NCI-H345 (cell line): ENCODE results near the gene PBX4.
"Not testable (repeated sequence)": the region's sequence is repeated elsewhere in the genome, so short reads cannot be mapped to it uniquely, and the experiment has no call there.

Experiments
- DNase-seq: peaks from one replicate; lab custom pipeline; 2025; lab: John Stamatoyannopoulos, UW

Gene PBX4, protein sequence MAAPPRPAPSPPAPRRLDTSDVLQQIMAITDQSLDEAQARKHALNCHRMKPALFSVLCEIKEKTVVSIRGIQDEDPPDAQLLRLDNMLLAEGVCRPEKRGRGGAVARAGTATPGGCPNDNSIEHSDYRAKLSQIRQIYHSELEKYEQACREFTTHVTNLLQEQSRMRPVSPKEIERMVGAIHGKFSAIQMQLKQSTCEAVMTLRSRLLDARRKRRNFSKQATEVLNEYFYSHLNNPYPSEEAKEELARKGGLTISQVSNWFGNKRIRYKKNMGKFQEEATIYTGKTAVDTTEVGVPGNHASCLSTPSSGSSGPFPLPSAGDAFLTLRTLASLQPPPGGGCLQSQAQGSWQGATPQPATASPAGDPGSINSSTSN

DNA sequence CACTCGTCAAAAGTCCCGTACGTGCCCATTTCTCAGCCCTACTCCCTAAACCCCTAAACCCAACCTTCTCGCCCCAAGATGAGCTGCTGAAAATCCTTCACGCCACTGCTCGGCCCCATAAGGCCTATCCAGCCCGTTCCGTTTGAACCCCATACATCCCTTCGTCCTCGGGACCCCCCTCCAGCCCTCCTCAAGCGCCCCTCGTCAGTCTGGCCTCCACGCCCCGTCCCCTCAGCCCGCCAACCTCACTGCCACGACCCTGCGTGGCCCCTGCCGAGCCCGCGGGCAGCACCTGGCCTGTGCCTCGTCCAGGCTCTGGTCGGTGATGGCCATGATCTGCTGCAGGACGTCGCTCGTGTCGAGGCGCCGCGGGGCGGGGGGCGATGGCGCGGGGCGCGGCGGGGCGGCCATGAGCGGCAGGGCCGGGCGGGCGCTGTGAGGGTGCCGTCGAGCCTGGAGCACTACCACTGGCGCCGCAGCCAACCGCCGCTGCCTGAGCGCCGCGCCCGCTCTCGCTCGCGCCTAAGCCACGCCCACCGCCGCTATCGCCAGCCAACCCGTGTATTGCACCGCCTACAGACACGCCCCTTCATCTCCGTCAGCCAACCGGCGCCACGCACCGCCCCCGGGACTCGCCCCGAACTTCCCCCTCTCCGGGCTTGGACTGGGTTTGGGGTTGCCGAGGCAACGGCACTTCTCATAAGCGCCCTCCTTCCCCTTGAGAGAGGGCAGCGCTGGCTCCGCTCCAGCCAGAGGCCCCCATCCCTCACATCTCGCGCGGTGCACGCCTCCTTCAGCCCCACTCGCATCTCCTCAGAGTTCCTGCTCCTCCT, at the start of gene PBX4:
Gene PBX4, minus strand, starts transcription at position 469 of the 833 bp plus-strand sequence. Its CDS starts 58 bp downstream, at position 411.
- DNase-seq, result peak; percentile 95

DNA sequence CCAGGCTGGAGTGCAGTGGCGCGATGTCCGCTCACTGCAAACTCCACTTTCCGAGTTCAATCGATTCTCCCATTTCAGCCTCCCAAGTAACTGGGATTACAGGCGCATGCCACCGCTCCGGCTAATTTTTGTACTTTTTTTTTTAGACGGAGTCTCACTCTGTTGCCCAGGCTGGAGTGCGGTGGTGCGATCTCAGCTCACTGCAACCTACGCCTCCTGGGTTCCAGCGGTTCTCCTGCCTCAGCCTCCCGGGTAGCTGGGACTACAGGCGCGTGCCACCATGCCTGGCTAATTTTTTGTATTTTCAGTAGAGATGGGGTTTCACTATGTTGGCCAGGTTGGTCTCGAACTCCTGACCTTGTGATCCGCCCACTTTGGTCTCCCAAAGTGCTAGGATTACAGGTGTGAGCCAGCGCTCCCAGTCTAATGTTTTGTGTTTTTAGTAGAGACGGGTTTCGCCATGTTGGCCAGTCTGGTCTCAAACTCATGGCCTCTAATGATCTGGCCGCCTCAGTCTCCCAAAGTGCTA, 47.0 kb upstream of the PBX4 start:
- DNase-seq, result not testable (repeated sequence)

DNA sequence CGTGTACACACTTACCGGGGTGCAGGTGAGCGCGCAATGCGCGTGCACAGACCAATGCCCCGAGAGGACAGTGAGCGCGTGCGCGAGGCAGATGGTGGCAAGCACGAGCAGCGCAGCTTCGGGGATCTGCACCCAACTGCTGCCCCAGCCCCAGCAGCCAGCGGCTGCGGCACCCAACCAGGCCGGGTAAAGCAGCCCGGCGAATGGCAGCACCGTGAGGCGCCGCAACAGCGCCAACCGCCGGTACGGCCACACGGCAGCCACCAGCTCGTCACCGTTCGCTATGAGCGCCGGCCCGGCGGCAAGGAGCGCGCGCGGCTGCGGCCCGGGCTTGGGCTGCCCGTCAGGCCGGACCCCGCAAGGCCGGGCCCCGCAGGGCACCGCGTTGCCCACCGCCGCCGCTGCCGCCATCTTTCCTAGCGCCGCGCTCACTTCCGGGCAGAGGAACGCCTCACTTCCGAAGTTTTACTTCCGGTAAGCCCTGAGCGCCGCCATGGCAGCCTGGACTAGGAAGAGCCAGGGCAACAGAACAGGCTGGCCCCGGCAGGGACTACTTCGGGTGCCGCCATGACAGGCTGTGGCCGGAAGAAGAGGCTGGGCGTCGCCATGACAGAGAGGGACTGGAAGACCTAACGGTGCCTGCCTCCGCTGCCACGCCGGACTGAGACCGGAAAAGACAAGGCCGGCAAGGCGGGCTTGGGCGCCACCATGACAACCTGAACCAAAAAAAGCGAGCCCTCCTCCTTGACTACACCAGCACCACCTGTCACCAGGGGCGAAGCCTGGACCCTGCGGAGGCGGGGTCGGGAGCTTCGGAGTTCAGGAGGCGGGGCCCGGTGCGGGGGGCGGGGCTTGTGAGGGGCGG, 45.0 kb upstream of the PBX4 start, which contains the start of gene ATP13A1:
Gene ATP13A1, minus strand, starts transcription at position 421 of the 865 bp plus-strand sequence. Its CDS starts 10 bp downstream, at position 411.
- DNase-seq, result peak; percentile 94

- no peak for DNase-seq
These were observed 44.4 kb upstream of the PBX4 start for GRCh38 chr19:19662871-19663255.

DNA sequence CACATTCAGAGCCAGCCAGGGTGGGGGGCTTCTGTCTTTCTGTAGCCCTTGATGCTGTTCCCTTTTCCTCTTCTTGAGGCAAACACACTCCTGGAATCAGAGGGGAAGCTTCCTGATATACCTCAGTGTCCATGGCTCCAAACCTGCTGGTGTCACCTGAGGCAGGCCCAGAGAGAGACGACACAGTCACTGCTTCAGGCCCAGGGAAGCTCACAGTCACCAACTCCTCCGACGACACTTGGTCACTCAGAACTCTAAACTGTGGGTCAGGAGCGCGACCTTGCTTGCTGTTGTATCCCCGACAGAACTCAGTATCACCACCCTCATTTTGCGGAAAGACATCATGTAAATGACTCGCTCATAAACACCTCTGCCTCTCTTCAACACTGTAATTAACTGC, 43.9 kb upstream of the PBX4 start:
- no peak for DNase-seq

DNA sequence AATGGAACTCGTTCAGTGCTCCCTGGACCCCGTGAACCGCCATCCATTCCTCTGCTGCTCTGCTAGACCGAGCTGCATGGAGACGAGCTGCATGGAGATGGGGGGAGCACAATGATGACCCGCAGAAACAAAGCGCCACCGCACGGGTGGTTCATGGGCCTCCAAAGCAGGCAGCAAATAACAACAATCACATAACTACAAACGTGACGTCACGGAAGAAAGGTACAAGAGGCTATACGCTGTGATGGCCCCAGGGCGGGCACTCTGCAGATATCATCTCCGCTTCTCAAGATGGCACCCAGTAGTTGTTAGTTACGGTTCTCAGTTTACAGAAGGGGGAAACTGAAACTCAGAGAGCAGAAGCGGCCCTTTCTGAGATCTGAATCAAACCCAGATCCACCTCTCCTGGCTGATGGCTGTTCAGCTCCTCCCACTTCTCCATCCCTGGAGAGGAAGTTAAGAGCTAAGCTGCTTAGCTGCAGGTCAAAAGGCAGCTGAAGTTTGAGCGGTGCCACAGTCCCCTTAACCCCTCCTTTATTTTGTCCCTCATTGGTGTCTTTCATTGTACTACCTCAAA, 43.3 kb upstream of the PBX4 start:
- DNase-seq, result no peak

- DNase-seq, result no peak
These were observed 42.7 kb upstream of the PBX4 start for GRCh38 chr19:19661141-19661674.

- no peak for DNase-seq
These were observed 41.3 kb upstream of the PBX4 start for GRCh38 chr19:19659646-19660245.

- no peak for DNase-seq
These were observed 38.9 kb upstream of the PBX4 start for GRCh38 chr19:19657397-19657783.

- DNase-seq, result no peak
These were observed 38.2 kb upstream of the PBX4 start for GRCh38 chr19:19656451-19657396.

- DNase-seq, result no peak
These were observed 37.3 kb upstream of the PBX4 start for GRCh38 chr19:19655641-19656343.

- no peak for DNase-seq
These were observed 36.6 kb upstream of the PBX4 start for GRCh38 chr19:19655051-19655594.

DNA sequence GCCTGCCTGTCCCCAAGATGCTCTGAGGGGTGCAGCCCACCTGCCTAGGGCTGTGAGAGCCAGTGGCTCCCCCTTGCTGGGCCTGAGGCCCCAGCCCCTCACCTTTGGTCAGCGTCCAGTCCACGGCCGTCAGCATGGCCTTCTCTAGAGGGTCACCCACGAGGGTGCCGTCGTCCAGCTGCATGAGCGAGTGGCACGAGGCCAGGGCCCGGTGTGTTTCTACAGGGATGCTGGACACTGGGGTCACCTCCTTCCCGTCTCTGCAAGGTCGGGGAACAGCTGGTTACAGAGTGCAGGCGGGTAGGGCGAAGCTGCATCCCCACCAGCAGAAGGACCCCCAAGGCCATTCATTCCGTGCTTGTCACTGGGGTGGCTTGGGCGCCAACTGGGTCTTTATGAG, 36.0 kb upstream of the PBX4 start:
- DNase-seq, result no peak

DNA sequence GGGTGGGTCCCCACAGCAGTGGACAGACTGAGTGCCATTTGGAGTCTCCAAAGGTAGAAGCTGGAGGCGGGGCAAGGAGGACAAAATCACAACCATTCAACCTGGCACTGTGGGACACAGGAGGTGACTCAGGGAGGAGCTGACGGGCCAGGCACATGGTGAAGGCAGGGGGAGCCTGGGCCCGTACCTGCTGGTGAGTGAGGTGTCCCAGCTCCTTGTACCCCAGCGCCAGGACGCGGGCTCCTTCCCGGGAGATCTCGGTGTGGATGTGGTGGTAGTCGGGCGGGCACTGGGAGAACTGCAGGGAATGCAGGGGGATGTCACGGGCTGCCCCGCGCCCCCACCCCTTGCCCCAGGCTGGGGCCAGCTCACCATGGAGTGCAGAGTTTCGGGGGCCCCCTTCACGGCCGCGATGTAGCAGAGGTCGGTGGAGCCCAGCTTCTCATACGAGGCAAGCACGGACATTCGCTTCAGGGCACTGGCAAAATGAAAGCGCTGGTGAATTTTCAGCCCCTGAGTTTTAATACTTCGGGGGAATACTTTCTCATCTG, 35.2 kb upstream of the PBX4 start:
- DNase-seq, result no peak

DNA sequence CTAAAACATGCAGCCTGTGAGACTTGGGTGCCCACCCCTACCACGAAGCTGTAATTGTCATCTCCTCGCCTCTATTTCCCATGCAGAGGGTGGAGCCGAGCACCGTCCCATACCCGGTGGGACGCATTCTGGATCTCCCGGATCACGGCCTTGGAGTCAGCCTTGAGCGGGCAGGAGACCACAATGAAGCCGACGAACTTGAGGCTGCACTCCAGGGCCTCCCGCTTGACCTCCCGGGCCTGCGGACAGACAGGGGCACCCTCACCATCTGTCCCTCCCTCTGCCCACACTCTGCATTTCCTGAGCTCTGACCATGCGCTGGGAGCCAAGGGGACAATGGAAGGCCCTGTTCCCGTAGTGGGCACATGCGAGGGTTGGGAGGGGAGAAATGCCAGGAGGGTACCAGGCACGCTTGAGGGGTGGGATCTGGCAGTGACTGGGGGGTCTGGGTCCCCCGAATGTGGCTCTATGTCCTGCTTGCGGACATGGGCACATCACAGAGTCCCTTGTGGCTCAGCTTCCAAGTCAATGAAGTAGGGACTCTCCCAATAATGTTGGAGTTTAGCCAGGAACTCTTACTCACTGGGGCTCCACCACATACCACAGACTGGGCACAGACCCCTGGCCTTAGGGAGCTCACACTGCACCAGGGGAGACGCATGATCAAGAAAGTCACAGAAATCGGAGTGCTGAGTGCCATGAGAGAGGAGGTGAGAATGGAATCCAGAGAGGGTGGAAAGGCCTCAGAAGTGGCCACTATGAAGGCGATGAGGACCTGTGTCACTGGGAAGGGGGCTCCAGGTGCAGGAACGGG, 34.2 kb upstream of the PBX4 start:
- no peak for DNase-seq

- DNase-seq, result no peak
These were observed 32.6 kb upstream of the PBX4 start for GRCh38 chr19:19651076-19651475.

DNA sequence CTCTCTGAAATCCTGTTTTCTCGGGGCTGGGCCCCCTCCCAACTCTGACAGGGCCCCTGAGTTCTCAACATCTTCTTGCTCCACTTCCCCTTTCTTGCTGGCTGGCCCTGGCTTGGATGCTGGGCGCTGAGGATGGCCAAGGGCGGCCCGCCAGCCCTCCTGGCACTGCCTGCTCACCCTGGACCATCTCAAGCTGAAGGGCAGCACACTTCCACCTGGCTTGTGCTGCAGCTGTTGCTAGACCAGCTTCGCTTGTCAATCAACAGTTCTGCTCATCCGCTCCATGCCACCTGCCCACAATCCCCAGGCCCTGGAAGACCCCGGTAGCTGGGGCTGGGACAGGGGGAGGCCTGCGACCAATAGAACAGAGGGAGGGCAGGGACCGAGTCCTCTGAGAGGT, 31.8 kb upstream of the PBX4 start:
- DNase-seq, result no peak

DNA sequence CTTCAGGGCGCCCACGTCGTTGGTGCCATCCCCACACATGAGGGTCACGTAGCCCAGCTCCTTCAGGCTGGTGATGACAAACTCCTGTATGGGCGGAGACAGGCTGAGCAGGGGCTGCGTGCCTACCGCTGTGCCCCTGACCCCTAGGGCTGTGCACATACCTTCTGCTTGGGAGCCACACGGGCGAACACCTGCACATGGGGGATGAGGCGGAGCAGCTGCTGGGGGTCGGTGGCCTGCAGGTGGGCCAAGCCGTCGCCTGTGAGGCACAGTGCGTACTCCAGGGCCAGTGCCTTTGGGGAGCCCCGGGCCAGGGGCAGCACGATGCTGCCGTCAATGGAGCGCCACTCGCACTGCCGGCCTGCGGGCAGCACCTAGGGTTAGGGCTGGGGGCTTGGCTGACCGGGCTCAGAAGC, 31.1 kb upstream of the PBX4 start:
- no peak for DNase-seq
